Mucosa of gallbladder (tissue), 1 donor: Measurements from ENCODE around the gene CRYAB. TPM values are rescaled to one million over a fixed set of nuclear protein-coding genes. Genes with fewer than 3 reads are reported as not detected.
"Not testable (repeated sequence)": the region's sequence is repeated elsewhere in the genome, so short reads cannot be mapped to it uniquely, and the experiment has no call there.

Experiments used
- DNase-seq: peaks from one replicate; pipeline ENCODE4 v3.0.0-alpha.2; 2020; ENCODE audit warnings: low spot score
- total RNA-seq: library from RNA; stranded (reverse); gene quantifications from one replicate; pipeline ENCODE4 v1.2.1, GENCODE V29; 2021
- donor health status: DM: no; HTN: no; CAD: no.

CRYAB gene
- total RNA-seq, 1 donor from 2014 or later: 277 TPM

DNA sequence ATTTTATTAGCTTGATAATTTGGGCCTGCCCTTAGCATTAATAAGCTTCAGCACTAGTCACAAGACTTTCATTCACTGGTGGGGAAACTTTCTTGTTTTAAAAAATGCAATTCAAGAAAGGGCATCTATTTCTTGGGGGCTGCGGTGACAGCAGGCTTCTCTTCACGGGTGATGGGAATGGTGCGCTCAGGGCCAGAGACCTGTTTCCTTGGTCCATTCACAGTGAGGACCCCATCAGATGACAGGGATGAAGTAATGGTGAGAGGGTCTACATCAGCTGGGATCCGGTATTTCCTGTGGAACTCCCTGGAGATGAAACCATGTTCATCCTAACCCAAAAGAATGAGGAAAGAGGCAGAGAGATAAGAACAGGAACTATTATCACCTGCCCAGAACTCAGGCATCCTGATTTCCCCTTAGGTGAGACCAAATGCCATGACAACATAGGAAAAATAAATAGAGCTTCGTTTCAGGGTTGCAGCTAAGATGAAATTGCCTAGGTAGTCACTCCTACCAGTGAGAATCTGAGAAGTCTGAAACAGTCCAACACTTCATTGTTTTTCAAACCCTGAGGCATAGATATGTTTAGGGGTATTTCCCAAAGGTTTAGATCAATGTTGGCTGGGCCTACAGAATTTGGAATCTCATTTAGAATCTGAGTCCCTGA is 2.8 kb downstream of the CRYAB start:
- DNase-seq: no peak

DNA sequence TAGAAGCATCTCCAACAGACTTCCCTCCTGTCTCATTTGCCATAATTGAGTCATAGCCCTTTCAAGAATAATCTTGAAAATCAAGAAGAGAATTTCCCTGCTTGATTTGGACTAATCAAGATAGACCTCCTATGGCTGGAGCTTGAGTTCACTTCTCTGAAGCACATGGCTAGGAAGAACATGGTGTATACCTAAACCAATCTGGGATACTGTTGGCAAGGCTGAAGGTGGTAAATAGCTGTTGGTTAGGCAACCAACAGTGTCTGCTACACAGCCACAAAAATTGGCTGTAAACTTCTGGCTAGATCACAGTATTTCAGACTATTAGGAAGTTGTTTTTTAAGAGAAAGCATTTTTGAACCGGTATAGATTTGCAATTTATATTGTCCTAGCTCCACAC is 4.9 kb downstream of the CRYAB start:
- no peak for DNase-seq

DNA sequence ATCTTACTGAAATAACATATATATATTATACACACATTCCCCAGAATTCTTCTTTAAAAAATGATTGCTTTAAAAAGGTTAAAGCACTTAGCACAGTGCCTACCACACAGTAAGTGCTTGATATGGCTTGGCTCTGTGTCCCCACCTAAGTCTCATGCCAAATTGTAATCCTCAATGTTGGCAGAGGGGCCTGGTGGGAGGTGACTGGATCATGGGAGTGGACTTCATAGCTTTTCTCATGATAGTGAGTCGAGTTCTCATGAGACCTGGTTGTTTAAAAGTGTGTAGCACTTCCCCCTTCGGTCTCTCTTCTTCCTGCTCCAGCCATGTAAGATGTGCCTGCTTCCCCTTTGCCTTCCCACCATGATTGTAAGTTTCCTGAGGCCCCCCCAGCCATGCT is 6.2 kb downstream of the CRYAB start:
- no peak for DNase-seq

DNA sequence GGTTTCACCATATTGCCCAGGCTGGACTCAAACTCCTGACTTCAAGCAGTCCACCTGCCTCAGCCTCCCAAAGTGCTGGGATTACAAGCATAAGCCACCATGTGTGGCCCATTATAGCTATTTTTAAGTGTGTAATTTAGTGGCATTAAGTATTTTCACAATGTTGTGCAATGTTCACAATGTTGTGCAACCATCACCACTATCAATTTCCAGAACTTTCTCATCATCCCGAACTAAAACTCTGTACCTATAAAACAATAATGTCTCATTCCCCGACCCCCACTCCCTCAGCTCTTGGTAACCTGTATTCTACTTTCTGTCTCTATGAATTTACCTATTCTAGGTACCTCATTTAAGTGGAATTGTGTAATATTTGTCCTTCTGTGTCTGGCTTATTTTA is 24.7 kb downstream of the CRYAB start:
- DNase-seq: no peak

DNA sequence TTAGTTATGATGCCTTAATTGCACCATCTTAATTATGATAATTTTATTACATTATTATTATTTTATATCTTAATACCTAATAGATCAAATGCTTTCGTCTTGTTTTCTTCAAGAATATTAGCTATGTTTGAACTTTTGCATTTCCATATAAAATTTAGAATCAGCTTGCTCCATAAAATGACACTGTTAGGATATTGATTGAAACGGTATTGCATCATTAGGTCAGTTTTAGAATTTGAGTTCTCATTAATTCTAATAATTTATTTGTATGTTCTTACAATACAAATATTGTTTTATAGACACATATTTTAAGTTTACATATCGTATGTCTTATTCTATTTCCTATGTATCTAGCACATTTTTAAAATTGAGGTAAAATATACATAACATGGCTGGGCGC is 25.5 kb downstream of the CRYAB start:
- no peak for DNase-seq

DNA sequence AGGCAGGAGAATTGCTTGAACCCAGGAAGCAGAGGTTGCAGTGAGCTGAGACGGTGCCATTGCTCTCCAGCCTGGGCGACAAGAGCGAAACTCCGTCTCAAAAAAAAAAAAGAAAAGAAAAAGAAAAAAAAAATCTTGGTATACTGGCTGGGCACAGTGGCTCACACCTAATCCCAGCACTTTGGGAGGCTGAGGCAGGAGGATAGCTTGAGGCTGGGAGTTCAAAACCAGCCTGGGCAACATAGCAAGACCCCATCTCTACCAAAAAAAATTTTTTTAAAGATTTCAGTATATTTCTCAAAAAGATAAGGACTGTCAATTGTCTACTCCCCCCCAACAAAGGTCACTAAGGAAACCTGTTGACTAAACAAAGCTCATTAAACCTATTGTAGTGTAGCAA is 26.5 kb downstream of the CRYAB start:
- DNase-seq: not testable (repeated sequence)

DNA sequence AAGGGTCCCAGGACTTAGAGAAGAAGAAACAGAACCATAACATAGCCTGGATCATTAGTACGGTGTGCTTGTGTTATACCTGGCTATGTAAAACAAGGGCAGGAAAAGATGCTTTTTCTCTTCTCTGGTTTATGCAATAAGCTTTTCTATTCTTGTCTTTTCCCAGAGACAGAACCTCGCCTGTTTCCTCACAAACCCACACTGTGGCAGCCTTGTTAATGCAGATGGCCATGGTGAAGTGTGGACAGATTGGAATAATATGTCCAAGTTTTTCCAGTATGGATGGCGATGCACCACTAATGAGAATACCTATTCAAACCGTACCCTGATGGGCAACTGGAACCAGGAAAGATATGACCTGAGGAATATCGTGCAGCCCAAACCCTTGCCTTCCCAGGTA is 29.4 kb downstream of the CRYAB start:
- no peak for DNase-seq

DNA sequence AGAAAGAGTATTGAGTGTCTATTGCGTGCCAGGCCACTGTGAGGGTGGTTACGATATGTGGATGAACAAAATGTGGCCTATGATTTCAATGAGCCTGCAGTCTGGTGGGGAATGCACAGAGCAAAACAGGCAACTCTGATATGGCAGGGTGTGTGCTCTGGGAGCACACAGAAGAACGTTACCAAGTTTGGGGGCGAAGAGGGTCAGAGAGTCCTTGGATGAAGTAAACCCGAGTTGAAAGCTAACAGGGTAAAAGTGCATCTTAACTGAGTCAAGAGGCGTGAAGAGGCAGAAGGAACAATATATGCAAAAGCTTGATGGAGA is 32.0 kb downstream of the CRYAB start:
- DNase-seq: no peak

DNA sequence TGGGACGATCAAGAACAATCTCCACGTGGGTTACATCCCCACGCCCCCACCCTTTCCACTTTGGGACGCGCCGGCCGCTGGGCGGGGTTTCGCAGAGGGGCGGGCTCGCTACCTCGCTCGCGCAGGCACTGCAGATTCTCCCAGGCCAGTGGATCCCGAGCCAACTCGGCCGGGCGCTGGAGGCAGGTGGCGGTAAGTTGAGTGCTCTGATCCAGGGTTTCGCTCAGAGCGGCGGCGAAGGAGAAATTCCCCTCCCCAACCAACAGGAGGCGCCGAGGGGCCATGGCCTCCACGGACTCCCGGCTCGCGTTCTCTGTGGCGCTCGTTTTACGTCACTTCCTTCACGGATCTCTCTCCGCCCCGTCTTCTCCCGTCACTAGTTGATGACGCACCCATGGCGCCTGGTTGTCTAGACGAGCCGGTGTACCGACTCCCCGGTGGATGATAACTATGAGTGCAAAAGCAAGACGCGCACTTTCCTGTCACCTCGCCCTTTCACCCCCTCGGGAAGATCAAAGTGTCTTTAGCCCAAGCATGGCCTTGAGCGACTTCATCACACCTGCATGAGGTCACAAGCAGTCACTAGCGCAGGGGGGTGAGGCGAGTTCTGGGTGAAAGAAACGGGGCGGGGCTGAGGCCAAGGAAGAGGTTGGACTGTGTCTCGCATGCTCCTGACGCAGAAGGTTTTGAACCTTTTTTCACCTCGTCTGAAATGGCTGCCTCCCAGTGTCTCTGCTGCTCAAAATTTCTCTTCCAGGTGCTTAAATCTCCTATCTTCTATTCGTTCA is 32.5 kb downstream of the CRYAB start, which contains the start of the genes CFAP68 and FDXACB1:
CFAP68 (plus strand) TSS at position 693 of the 788 bp plus-strand sequence; CDS start at position 713, 20 bp downstream.
FDXACB1 (minus strand) TSS at position 317 of the 788 bp plus-strand sequence; CDS start at position 284, 33 bp downstream.
- peak; percentile 98 for DNase-seq

DNA sequence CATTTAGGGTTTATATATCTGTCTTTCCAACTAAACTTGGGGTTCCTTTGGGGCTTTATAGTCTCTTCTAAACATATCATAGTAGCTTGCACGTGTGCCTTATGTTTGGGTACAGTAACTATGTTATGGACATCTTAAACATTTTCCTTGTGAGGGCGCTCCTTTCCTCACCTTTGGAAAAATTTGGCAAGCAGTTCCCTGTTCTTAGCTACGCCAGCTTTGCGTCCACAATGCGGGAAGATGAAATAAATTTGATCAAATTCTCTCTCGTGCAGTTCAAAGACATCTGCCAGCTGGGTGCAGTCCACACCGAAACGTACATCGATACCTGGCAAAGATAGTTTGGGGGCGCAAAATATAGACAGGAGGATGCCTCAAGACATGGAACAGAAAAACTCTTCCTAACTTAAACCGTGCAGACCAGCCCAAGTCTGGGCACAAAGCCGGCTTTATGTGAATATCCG is 33.2 kb downstream of the CRYAB start:
- no peak for DNase-seq

DNA sequence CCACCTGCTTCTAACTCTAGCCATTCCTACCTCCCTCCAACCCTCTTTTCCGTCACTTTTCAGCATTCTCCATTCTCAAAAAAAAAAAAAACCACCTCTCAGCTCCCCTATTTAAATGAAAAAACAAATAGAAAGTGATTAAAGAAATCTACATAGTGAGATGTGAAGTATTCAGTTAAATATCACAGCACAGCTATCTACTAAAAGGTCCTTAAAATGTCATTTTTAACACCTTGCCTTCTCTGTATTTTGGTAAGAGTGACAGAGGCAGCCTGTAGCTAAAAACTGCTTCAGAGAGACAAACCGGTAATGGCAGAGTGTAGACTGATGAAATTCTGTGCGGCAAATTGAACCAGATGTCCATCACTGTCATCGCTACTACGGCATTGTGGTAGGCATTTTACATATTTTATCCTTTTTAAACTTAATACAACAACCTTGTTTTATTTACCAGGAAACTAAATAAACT is 39.8 kb downstream of the CRYAB start:
- DNase-seq: no peak

DNA sequence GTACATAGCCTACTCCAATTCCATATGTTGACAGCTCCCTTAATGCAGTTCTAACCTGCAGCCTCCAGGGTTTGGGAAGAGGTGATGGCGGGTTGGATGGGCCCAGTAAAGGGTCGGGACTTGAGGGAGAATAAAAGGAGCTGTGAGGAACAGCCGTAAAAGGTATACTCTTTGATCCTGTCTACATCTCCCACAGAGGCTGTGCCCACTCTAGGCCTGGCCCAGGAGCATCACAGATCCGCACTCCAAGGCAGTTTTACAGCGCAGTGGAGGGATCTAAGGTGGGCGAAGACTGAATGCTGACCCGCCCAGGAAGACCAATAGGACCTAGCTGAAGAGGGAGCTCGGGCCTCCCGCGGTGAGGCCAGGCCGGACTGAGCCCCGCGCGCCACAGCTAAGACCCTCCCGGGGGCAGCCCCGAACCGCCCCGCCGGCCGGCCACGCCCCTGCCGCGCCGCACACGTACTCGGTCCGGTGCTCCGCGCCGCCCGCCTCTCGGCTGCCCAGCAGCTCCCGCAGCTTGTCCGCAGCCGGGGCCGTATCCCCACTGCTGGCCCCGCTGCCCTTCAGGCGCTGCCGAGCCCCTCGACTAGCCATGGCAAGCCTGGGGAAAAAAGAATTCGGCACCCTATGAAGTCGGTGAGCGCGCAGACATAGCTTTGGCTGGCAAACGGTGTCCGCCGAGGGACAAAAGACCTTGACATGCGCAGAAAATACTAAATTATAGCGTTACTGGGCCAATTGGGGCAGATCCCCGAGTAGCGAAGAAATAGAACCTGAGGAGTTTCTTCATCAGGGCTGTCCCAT is 40.5 kb downstream of the CRYAB start, which contains the start of gene ALG9:
ALG9 (minus strand) TSS at position 696 of the 807 bp plus-strand sequence; CDS start at position 597, 99 bp downstream.
- peak; percentile 88 for DNase-seq

DNA sequence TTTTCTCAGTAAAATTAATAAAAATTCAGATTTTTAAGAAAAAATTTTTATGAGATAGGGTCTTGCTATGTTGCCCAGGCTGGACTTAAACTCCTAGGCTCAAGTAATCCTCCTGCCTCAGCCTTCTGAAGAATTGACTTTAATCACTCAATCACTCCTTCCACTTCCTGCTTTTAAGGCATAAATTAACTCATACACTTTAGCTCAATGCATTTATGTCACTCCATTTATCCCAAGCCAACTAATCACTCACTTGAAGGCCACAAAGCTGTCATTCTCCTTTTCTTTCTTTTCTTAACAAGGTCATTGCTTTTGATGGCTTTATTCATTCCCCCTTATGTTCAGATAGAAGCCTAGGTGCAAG is 41.1 kb downstream of the CRYAB start:
- no peak for DNase-seq

DNA sequence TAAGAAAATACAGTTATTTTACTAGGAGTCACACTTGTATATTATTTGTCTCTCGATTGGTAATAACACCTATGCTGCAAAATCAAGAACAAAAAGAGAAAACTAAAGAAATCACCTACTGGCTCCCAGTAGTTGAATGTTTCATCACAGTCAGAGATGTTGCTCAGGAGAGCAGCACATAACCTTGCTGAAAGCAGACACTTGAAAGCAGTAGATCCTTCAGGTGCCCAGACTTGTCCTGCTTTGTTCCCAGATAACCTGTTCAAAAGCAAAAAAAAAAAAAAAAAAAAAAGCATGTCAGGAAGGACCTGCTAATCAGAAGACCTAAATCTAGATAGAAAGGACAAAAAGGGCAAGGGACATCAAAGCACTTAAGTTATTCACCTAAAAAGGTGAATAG is 41.5 kb downstream of the CRYAB start:
- no peak for DNase-seq

DNA sequence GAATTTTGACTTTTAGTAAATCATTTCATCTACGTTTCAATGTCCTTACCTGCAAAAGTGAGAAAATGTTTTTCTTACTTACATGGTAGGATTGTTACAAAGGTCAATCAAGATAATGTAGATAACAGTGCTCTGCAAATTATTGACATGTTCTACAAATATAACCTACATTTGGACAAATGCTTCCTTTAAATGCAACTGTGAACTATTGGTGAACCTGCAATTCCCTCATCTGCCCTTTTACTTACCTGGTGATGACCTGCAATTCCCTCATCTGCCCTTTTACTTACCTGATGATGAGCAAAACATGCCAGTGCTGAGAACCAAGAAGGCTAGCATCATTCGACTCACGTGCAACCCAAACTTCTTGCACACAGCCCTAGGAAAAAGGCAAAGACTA is 51.3 kb downstream of the CRYAB start:
- no peak for DNase-seq

Other genes starting within 250 kb of the CRYAB start
- 42.4 TPM for gene PPP2R1B, start 145.4 kb downstream of the CRYAB start, total RNA-seq
- 42.4 TPM for gene ALG9, start 40.2 kb downstream of the CRYAB start, total RNA-seq
- 1.8 TPM for gene FDXACB1, start 32.6 kb downstream of the CRYAB start, total RNA-seq
- 21.8 TPM for gene CFAP68, start 32.2 kb downstream of the CRYAB start, total RNA-seq
- 3.9 TPM for gene HSPB2, start 964 bp upstream of the CRYAB start, total RNA-seq
- 34.4 TPM for gene C11orf52, start 7.1 kb upstream of the CRYAB start, total RNA-seq
- gene DIXDC1, start 25.6 kb upstream of the CRYAB start, total RNA-seq: 25.1 TPM
- 25.0 TPM for gene DLAT, start 113.6 kb upstream of the CRYAB start, total RNA-seq
- gene PIH1D2, start 162.2 kb upstream of the CRYAB start, total RNA-seq: 4.3 TPM
- gene NKAPD1, start 162.5 kb upstream of the CRYAB start, total RNA-seq: 19.4 TPM
- gene TIMM8B, start 175.0 kb upstream of the CRYAB start, total RNA-seq: 47.9 TPM
- gene SDHD, start 175.1 kb upstream of the CRYAB start, total RNA-seq: 147 TPM